ENCODE data around the gene HCN2. TPM values are rescaled to one million over a fixed set of nuclear protein-coding genes. Genes with fewer than 3 reads are reported as not detected.
A peak's percentile ranks its signal among the peaks of the same experiment; 100 is the strongest.
"Not testable (repeated sequence)": the region's sequence is repeated elsewhere in the genome, so short reads cannot be mapped to it uniquely, and the experiment has no call there.

HCN2 gene
- total RNA-seq, 1 experiment from 2014 or later, result 1.8 TPM

- H3K36me3 ChIP-seq (replicated peaks; ENCODE audit: control insufficient read depth, insufficient read depth, low read length), result peaks cover 11% of the 10 kb centered on the region
- DNase-seq, result no peak
- no peaks in the 10 kb centered on the region for H3K27me3 ChIP-seq (ENCODE audit: control insufficient read depth, insufficient read depth, low read length)
- no peak overlapping the region for H3K4me3 ChIP-seq (ENCODE audit: insufficient read depth, low read depth, low read length)
Measured at GRCh38 chr19:577439-578392, 12.0 kb upstream of the HCN2 start.

GRCh38 chr19:579111-579841 is 10.4 kb upstream of the HCN2 start:
- DNase-seq, result no peak
- Histone ChIP-seq H3K36me3 (replicated peaks; ENCODE audit: control insufficient read depth, insufficient read depth, low read length) (peaks cover 11% of the 10 kb centered on the region), H3K27me3 (ENCODE audit: control insufficient read depth, insufficient read depth, low read length) (no peaks in the 10 kb centered on the region), H3K4me3 (ENCODE audit: insufficient read depth, low read depth, low read length) (no peak overlapping the region)

- DNase-seq, result no peak
- Histone ChIP-seq H3K4me3 (ENCODE audit: insufficient read depth, low read depth, low read length) (no peak overlapping the region), H3K36me3 (replicated peaks; ENCODE audit: control insufficient read depth, insufficient read depth, low read length) (peaks cover 11% of the 10 kb centered on the region), H3K27me3 (ENCODE audit: control insufficient read depth, insufficient read depth, low read length) (no peaks in the 10 kb centered on the region)
Measured at GRCh38 chr19:579842-580155, 9.9 kb upstream of the HCN2 start.

- no peak for DNase-seq
- H3K36me3 ChIP-seq (replicated peaks; ENCODE audit: control insufficient read depth, insufficient read depth, low read length), result peaks cover 11% of the 10 kb centered on the region
Measured at GRCh38 chr19:580274-580835, 9.3 kb upstream of the HCN2 start.

GRCh38 chr19:581399-582111 is 8.1 kb upstream of the HCN2 start:
- Histone ChIP-seq H3K27me3 (ENCODE audit: control insufficient read depth, insufficient read depth, low read length) (no peaks in the 10 kb centered on the region), H3K36me3 (replicated peaks; ENCODE audit: control insufficient read depth, insufficient read depth, low read length) (peaks cover 11% of the 10 kb centered on the region), H3K4me3 (ENCODE audit: insufficient read depth, low read depth, low read length) (no peak overlapping the region)
- no peak for DNase-seq

More at GRCh38 chr19:580274-580835, 9.3 kb upstream of the HCN2 start:
- no peaks in the 10 kb centered on the region for H3K27me3 ChIP-seq (ENCODE audit: control insufficient read depth, insufficient read depth, low read length)
- H3K4me3 ChIP-seq (ENCODE audit: insufficient read depth, low read depth, low read length), result no peak overlapping the region

GRCh38 chr19:582497-583197 is 7.0 kb upstream of the HCN2 start:
- peaks cover 9% of the 10 kb centered on the region for H3K36me3 ChIP-seq (replicated peaks; ENCODE audit: control insufficient read depth, insufficient read depth, low read length)

GRCh38 chr19:583198-583967 is 6.3 kb upstream of the HCN2 start:
- peaks cover 9% of the 10 kb centered on the region for H3K36me3 ChIP-seq (replicated peaks; ENCODE audit: control insufficient read depth, insufficient read depth, low read length)
- peaks cover 3% of the 10 kb centered on the region; the same call in 1 of the 2 replicates for H3K27me3 ChIP-seq (ENCODE audit: control insufficient read depth, insufficient read depth, low read length)
- no peak for DNase-seq
- H3K4me3 ChIP-seq (ENCODE audit: insufficient read depth, low read depth, low read length), result no peak overlapping the region

More at GRCh38 chr19:582497-583197, 7.0 kb upstream of the HCN2 start:
- H3K27me3 ChIP-seq (ENCODE audit: control insufficient read depth, insufficient read depth, low read length), result no peaks in the 10 kb centered on the region
- H3K4me3 ChIP-seq (ENCODE audit: insufficient read depth, low read depth, low read length), result no peak overlapping the region
- DNase-seq, result no peak

GRCh38 chr19:583968-584239 is 5.8 kb upstream of the HCN2 start:
- Histone ChIP-seq H3K4me3 (ENCODE audit: insufficient read depth, low read depth, low read length) (no peak overlapping the region), H3K36me3 (replicated peaks; ENCODE audit: control insufficient read depth, insufficient read depth, low read length) (peaks cover 9% of the 10 kb centered on the region)
- DNase-seq, result no peak

GRCh38 chr19:584240-585001 is 5.3 kb upstream of the HCN2 start:
- peaks cover 9% of the 10 kb centered on the region for H3K36me3 ChIP-seq (replicated peaks; ENCODE audit: control insufficient read depth, insufficient read depth, low read length)
- H3K27me3 ChIP-seq (ENCODE audit: control insufficient read depth, insufficient read depth, low read length), result peaks cover 13% of the 10 kb centered on the region
- DNase-seq, result peak; percentile 98
- no peak overlapping the region for H3K4me3 ChIP-seq (ENCODE audit: insufficient read depth, low read depth, low read length)

More at GRCh38 chr19:583968-584239, 5.8 kb upstream of the HCN2 start:
- H3K27me3 ChIP-seq (ENCODE audit: control insufficient read depth, insufficient read depth, low read length), result peaks cover 8% of the 10 kb centered on the region

- DNase-seq; H3K36me3 ChIP-seq (replicated peaks; ENCODE audit: control insufficient read depth, insufficient read depth, low read length); H3K4me3 ChIP-seq (ENCODE audit: insufficient read depth, low read depth, low read length): not testable (repeated sequence)
- peaks cover 14% of the 10 kb centered on the region for H3K27me3 ChIP-seq (ENCODE audit: control insufficient read depth, insufficient read depth, low read length)
Measured at GRCh38 chr19:585146-585545, 4.5 kb upstream of the HCN2 start.

- no peak overlapping the region for H3K4me3 ChIP-seq (ENCODE audit: insufficient read depth, low read depth, low read length)
Measured at GRCh38 chr19:585551-586110, 4.0 kb upstream of the HCN2 start.

GRCh38 chr19:588093-588740 is 1.5 kb upstream of the HCN2 start:
- peak; percentile 95 for DNase-seq
- peaks cover 31% of the 10 kb centered on the region for H3K27me3 ChIP-seq (ENCODE audit: control insufficient read depth, insufficient read depth, low read length)
- H3K36me3 ChIP-seq (replicated peaks; ENCODE audit: control insufficient read depth, insufficient read depth, low read length), result no peaks in the 10 kb centered on the region
- H3K4me3 ChIP-seq (ENCODE audit: insufficient read depth, low read depth, low read length), result no peak overlapping the region

More at GRCh38 chr19:585551-586110, 4.0 kb upstream of the HCN2 start:
- no peak for DNase-seq
- Histone ChIP-seq H3K36me3 (replicated peaks; ENCODE audit: control insufficient read depth, insufficient read depth, low read length) (peaks cover 7% of the 10 kb centered on the region), H3K27me3 (ENCODE audit: control insufficient read depth, insufficient read depth, low read length) (peaks cover 18% of the 10 kb centered on the region)
